Measurements from ENCODE around the gene KHNYN.
A peak's percentile ranks its signal among the peaks of the same experiment; 100 is the strongest.

KHNYN gene

DNA sequence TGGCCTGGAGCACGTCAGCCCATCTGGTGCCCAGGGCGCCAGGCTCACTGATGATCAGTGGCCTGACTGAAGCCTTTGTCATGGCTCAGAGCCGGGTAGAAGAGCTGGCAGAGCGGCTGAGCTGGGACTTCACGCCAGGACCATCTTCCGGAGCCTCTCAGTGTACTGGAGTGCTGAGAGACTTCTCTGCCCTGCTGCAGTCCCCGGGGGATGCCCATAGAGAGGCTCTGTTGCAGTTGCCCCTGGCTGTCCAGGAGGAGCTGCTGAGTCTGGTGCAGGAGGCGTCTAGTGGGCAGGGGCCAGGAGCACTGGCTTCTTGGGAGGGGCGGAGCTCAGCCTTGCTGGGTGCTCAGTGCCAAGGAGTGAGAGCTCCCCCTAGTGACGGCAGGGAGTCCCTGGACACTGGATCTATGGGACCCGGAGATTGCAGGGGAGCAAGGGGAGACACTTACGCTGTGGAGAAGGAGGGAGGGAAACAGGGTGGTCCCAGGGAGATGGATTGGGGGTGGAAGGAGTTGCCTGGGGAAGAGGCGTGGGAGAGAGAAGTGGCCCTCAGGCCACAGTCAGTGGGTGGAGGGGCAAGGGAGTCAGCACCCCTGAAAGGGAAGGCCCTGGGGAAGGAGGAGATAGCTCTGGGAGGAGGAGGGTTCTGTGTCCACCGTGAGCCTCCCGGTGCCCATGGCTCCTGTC is 2.0 kb downstream of the KHNYN start (continued):
- TF ChIP-seq, protein P1, sequence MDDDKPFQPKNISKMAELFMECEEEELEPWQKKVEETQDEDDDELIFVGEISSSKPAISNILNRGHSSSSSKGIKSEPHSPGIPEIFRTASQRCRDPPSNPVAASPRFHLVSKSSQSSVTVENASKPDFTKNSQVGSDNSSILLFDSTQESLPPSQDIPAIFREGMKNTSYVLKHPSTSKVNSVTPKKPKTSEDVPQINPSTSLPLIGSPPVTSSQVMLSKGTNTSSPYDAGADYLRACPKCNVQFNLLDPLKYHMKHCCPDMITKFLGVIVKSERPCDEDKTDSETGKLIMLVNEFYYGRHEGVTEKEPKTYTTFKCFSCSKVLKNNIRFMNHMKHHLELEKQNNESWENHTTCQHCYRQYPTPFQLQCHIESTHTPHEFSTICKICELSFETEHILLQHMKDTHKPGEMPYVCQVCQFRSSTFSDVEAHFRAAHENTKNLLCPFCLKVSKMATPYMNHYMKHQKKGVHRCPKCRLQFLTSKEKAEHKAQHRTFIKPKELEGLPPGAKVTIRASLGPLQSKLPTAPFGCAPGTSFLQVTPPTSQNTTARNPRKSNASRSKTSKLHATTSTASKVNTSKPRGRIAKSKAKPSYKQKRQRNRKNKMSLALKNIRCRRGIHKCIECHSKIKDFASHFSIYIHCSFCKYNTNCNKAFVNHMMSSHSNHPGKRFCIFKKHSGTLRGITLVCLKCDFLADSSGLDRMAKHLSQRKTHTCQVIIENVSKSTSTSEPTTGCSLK (tag by site-specific recombination; IDR thresholded peaks at IDR 0.05): no peak
- TF ChIP-seq ZNF221 (tag by site-specific recombination; IDR thresholded peaks at IDR 0.05; ENCODE audit: borderline replicate concordance): no peak
- TF ChIP-seq ZNF2 (tag by site-specific recombination; IDR thresholded peaks at IDR 0.05): peak; percentile 66
- TF ChIP-seq ZNF544 (tag by site-specific recombination; IDR thresholded peaks at IDR 0.05): no peak
- no peak for TF ChIP-seq ZNF292 (tag by site-specific recombination; IDR thresholded peaks at IDR 0.05; ENCODE audit: borderline replicate concordance, low read depth)
- TF ChIP-seq ZSCAN23 (tag by site-specific recombination; IDR thresholded peaks at IDR 0.05): no peak
- no peak for TF ChIP-seq ZNF529 (tag by site-specific recombination; IDR thresholded peaks at IDR 0.05; ENCODE audit: insufficient replicate concordance)
- TF ChIP-seq ZNF19 (tag by site-specific recombination; IDR thresholded peaks at IDR 0.05; ENCODE audit: low read depth): no peak
- peak; percentile 66 for TF ChIP-seq ZBTB48 (tag by site-specific recombination; IDR thresholded peaks at IDR 0.05)
- TF ChIP-seq PBX3 (CRISPR knock-in tag; IDR thresholded peaks at IDR 0.05): no peak
- TF ChIP-seq ZNF311 (tag by site-specific recombination; IDR thresholded peaks at IDR 0.05; ENCODE audit: borderline replicate concordance): no peak
- no peak for TF ChIP-seq ZNF791 (tag by site-specific recombination; IDR thresholded peaks at IDR 0.05)
- no peak for TF ChIP-seq ZNF274 (IDR thresholded peaks at IDR 0.05; ENCODE audit: low read length)
- TF ChIP-seq ZNF274 (tag by site-specific recombination; IDR thresholded peaks at IDR 0.05; ENCODE audit: borderline replicate concordance): no peak
- TF ChIP-seq SETDB1 (IDR thresholded peaks at IDR 0.05; ENCODE audit: insufficient read length, low read length): no peak
- no peak for TF ChIP-seq ZBTB1 (tag by site-specific recombination; IDR thresholded peaks at IDR 0.05)
- TF ChIP-seq ZNF214 (tag by site-specific recombination; IDR thresholded peaks at IDR 0.05; ENCODE audit: borderline replicate concordance): no peak
- TF ChIP-seq IKZF3 (tag by site-specific recombination; IDR thresholded peaks at IDR 0.05): 0 out of 2 replicates have a peak, but pooled peaks have one; percentile 17
- TF ChIP-seq, protein P2, sequence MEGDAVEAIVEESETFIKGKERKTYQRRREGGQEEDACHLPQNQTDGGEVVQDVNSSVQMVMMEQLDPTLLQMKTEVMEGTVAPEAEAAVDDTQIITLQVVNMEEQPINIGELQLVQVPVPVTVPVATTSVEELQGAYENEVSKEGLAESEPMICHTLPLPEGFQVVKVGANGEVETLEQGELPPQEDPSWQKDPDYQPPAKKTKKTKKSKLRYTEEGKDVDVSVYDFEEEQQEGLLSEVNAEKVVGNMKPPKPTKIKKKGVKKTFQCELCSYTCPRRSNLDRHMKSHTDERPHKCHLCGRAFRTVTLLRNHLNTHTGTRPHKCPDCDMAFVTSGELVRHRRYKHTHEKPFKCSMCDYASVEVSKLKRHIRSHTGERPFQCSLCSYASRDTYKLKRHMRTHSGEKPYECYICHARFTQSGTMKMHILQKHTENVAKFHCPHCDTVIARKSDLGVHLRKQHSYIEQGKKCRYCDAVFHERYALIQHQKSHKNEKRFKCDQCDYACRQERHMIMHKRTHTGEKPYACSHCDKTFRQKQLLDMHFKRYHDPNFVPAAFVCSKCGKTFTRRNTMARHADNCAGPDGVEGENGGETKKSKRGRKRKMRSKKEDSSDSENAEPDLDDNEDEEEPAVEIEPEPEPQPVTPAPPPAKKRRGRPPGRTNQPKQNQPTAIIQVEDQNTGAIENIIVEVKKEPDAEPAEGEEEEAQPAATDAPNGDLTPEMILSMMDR (tag by site-specific recombination; IDR thresholded peaks at IDR 0.05): peak; percentile 99
- TF ChIP-seq SP3 (tag by site-specific recombination; IDR thresholded peaks at IDR 0.05): peak; percentile 64; the same call in 1 of the 2 replicates
- TF ChIP-seq ZNF623 (tag by site-specific recombination; IDR thresholded peaks at IDR 0.05): no peak
- TF ChIP-seq, protein P3, sequence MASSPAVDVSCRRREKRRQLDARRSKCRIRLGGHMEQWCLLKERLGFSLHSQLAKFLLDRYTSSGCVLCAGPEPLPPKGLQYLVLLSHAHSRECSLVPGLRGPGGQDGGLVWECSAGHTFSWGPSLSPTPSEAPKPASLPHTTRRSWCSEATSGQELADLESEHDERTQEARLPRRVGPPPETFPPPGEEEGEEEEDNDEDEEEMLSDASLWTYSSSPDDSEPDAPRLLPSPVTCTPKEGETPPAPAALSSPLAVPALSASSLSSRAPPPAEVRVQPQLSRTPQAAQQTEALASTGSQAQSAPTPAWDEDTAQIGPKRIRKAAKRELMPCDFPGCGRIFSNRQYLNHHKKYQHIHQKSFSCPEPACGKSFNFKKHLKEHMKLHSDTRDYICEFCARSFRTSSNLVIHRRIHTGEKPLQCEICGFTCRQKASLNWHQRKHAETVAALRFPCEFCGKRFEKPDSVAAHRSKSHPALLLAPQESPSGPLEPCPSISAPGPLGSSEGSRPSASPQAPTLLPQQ (tag by site-specific recombination; IDR thresholded peaks at IDR 0.05): peak; percentile 70; the same call in 1 of the 2 replicates
- TF ChIP-seq ZBTB10 (tag by site-specific recombination; IDR thresholded peaks at IDR 0.05): peak; percentile 94
- TF ChIP-seq ZNF561 (tag by site-specific recombination; IDR thresholded peaks at IDR 0.05; ENCODE audit: borderline replicate concordance): no peak
- peak; percentile 67; the same call in 1 of the 2 replicates for TF ChIP-seq KLF7 (tag by site-specific recombination; IDR thresholded peaks at IDR 0.05; ENCODE audit: borderline replicate concordance)
- TF ChIP-seq, protein P4, sequence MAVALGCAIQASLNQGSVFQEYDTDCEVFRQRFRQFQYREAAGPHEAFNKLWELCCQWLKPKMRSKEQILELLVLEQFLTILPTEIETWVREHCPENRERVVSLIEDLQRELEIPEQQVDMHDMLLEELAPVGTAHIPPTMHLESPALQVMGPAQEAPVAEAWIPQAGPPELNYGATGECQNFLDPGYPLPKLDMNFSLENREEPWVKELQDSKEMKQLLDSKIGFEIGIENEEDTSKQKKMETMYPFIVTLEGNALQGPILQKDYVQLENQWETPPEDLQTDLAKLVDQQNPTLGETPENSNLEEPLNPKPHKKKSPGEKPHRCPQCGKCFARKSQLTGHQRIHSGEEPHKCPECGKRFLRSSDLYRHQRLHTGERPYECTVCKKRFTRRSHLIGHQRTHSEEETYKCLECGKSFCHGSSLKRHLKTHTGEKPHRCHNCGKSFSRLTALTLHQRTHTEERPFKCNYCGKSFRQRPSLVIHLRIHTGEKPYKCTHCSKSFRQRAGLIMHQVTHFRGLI (tag by site-specific recombination; IDR thresholded peaks at IDR 0.05): no peak
- no peak for TF ChIP-seq YY1 (tag by site-specific recombination; IDR thresholded peaks at IDR 0.05)

Data from HEK293 (cell line).